Transverse colon (tissue), 3 donors: Measurements from ENCODE around the gene PKP1.

Source experiments
- EP300 ChIP-seq: sonication (generic); formaldehyde crosslinking; IDR thresholded peaks from one replicate; pipeline ENCODE4 v1.6.1; 2017; ENCODE audit warnings: antibody characterized with exemption, low read depth
- POLR2A ChIP-seq: fragments of 450-650 bp; IDR thresholded peaks from one replicate; pipeline ENCODE4 v1.6.1; 2016; ENCODE audit warnings: antibody characterized with exemption, mild to moderate bottlenecking, moderate library complexity
- TF ChIP-seq, protein P1 (sequence below), 5 experiments: fragments of 200-600 bp in 3 of 5; fragments of 450-650 bp in 2 of 5; sonication (generic) in 3 of 5; IDR thresholded peaks; 1 replicate in 2 of 5; 2 replicates in 3 of 5; pipeline ENCODE4 v1.5.1; 2016 to 2017; ENCODE audit warnings: antibody characterized with exemption in 5 of 5, inconsistent platforms in 3 of 5, mild to moderate bottlenecking in 2 of 5, moderate library complexity in 1 of 5

DNA sequence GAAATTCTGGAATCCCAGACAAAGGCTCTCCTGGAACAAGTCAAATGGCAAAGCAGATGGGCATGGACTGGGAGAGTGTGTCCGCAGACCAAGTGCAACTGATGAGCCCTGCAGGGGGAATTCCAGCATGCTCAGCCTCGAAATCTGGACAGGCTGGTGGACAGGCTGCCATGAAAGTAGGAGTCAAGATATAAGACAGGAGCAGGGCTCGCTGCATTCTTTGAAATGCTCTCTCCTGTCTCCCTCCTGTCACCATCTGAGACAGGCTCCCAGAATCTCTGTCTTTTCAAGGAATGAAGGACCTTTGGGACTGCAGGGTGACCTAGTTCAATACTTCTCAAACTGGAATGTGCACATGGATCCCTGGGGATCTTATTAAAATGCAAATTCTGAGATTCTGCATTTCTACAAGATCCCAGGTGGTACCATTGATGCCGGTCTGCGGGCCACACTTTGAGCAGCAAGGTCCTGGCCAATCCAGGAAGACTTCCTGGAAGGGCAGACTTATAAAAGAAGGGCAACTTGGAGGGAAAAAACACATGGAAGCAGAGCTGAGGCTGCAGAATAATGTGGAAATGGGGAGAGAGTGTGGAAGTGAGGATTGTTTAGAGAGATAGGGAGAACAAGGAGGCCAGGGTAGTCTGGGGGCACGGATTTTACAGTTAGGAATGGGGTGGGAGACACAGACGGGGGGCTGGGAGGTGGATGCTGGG, 64.3 kb downstream of the PKP1 start:
- no peak for TF ChIP-seq POLR2A
- TF ChIP-seq EP300, result no peak
- TF ChIP-seq, protein P1, sequence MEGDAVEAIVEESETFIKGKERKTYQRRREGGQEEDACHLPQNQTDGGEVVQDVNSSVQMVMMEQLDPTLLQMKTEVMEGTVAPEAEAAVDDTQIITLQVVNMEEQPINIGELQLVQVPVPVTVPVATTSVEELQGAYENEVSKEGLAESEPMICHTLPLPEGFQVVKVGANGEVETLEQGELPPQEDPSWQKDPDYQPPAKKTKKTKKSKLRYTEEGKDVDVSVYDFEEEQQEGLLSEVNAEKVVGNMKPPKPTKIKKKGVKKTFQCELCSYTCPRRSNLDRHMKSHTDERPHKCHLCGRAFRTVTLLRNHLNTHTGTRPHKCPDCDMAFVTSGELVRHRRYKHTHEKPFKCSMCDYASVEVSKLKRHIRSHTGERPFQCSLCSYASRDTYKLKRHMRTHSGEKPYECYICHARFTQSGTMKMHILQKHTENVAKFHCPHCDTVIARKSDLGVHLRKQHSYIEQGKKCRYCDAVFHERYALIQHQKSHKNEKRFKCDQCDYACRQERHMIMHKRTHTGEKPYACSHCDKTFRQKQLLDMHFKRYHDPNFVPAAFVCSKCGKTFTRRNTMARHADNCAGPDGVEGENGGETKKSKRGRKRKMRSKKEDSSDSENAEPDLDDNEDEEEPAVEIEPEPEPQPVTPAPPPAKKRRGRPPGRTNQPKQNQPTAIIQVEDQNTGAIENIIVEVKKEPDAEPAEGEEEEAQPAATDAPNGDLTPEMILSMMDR (IDR thresholded peaks at IDR 0.05), result no peak
